Measurements from ENCODE around the gene NOL4L.

NOL4L gene

GRCh38 chr20:32559753-32560380 lies 25.3 kb downstream of the NOL4L start:
- DNase-seq (ENCODE audit: low spot score in 2 of 2), result no peak
- ATAC-seq (ENCODE audit: low read depth), result no peak
- Mint-ChIP-seq H3K4me1 (peaks cover 23% of the 10 kb centered on the region), H3K9me3 (no peaks in the 10 kb centered on the region), H3K27ac (peak overlapping the region; percentile 67), H3K36me3 (peaks cover 2% of the 10 kb centered on the region), H3K27me3 (no peaks in the 10 kb centered on the region), H3K4me3 (no peak overlapping the region)

DNA sequence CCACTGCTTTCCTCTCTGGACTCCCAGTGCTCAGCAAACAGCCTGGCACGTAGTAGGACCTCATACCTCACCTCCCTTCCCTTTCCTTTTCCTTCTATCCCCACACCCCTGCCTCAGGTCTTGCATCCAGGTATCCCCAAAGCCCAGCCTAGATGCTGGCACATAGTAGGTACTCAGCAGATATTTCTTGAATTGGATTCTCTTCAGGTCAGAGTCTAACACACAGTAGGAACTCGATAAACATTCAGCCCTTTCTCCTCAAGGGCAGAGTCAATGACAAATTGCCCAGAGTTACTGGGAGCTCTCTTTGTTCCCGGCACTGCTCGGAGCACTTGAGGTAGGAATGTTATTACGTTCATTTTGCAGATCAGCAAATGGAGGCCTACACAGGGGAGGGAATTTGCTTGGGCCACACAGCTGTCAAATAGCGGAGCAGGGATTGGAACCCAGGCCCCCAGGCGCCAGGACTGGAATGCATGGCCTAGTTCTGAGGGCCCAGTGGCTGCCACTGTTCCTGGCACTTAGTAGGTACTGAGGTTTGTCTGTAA lies 25.9 kb downstream of the NOL4L start:
- Mint-ChIP-seq H3K36me3 (peaks cover 2% of the 10 kb centered on the region), H3K4me1 (peaks cover 26% of the 10 kb centered on the region), H3K4me3 (no peak overlapping the region), H3K9me3 (no peaks in the 10 kb centered on the region), H3K27me3 (no peaks in the 10 kb centered on the region), H3K27ac (no peak overlapping the region)
- DNase-seq (ENCODE audit: low spot score in 2 of 2) (no peak), ATAC-seq (ENCODE audit: low read depth) (no peak)

DNA sequence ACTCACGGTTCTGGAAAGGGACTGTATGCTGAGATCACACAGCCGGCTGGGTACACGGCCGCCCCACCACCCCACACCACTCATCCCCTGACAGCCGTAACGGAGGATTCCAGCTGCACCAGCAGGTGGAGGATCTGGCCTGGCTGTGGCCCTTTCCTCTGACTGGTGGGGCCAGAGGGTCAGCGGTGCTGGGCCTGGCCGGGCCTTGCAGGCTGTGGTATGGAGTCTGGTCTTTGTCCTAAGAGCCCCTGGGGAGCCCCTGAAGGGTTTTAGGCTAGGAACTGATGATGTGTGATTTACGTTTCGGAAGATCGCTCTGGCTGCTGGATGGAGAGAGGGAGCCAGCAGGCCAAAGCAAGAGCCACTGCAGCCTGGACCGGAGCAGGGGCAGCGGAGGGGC lies 26.6 kb downstream of the NOL4L start:
- DNase-seq (ENCODE audit: low spot score in 2 of 2), result no peak
- Mint-ChIP-seq H3K36me3 (peaks cover 2% of the 10 kb centered on the region), H3K4me3 (no peak overlapping the region), H3K27ac (no peak overlapping the region), H3K4me1 (peaks cover 29% of the 10 kb centered on the region), H3K9me3 (no peaks in the 10 kb centered on the region), H3K27me3 (no peaks in the 10 kb centered on the region)
- ATAC-seq (ENCODE audit: low read depth), result no peak

- Mint-ChIP-seq H3K36me3 (peaks cover 2% of the 10 kb centered on the region), H3K27ac (no peak overlapping the region), H3K4me3 (no peak overlapping the region), H3K9me3 (no peaks in the 10 kb centered on the region), H3K4me1 (peaks cover 27% of the 10 kb centered on the region), H3K27me3 (no peaks in the 10 kb centered on the region)
- no peak for ATAC-seq (ENCODE audit: low read depth)
- DNase-seq (ENCODE audit: low spot score in 2 of 2), result no peak
Measured at GRCh38 chr20:32557319-32557718, 27.8 kb downstream of the NOL4L start.

- Mint-ChIP-seq H3K9me3 (no peaks in the 10 kb centered on the region), H3K4me1 (peaks cover 27% of the 10 kb centered on the region), H3K4me3 (no peak overlapping the region), H3K36me3 (peaks cover 2% of the 10 kb centered on the region), H3K27me3 (no peaks in the 10 kb centered on the region), H3K27ac (no peak overlapping the region)
- ATAC-seq (ENCODE audit: low read depth), result no peak
- no peak for DNase-seq (ENCODE audit: low spot score in 2 of 2)
Measured at GRCh38 chr20:32556312-32557184, 28.6 kb downstream of the NOL4L start.

- Mint-ChIP-seq H3K9me3 (no peaks in the 10 kb centered on the region), H3K4me3 (no peak overlapping the region), H3K36me3 (peaks cover 4% of the 10 kb centered on the region), H3K27me3 (no peaks in the 10 kb centered on the region), H3K4me1 (peaks cover 26% of the 10 kb centered on the region), H3K27ac (no peak overlapping the region)
- ATAC-seq (ENCODE audit: low read depth) (no peak), DNase-seq (ENCODE audit: low spot score in 2 of 2) (no peak)
Measured at GRCh38 chr20:32555584-32555983, 29.5 kb downstream of the NOL4L start.

DNA sequence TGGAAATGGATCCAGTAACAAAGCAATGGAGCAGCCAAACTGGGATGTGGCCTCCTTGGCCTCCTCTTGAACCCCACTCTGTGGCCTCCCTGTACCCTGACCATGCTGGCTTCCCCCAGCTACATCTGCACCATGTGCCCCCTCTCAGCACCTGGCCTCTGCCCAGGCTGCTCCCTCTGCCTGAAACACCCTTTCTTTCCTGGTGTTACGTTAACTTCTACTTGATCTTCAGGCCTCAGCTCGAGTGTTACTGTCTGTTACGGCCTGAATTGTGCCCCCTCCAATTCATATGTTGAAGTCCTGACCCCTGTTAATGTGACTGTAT lies 30.2 kb downstream of the NOL4L start:
- H3K4me3 Mint-ChIP-seq, result no peak overlapping the region
- peaks cover 20% of the 10 kb centered on the region for H3K4me1 Mint-ChIP-seq
- H3K27me3 Mint-ChIP-seq, result no peaks in the 10 kb centered on the region
- H3K27ac Mint-ChIP-seq, result no peak overlapping the region
- H3K9me3 Mint-ChIP-seq, result no peaks in the 10 kb centered on the region
- no peak for DNase-seq (ENCODE audit: low spot score in 2 of 2)
- no peak for ATAC-seq (ENCODE audit: low read depth)
- H3K36me3 Mint-ChIP-seq, result peaks cover 5% of the 10 kb centered on the region

DNA sequence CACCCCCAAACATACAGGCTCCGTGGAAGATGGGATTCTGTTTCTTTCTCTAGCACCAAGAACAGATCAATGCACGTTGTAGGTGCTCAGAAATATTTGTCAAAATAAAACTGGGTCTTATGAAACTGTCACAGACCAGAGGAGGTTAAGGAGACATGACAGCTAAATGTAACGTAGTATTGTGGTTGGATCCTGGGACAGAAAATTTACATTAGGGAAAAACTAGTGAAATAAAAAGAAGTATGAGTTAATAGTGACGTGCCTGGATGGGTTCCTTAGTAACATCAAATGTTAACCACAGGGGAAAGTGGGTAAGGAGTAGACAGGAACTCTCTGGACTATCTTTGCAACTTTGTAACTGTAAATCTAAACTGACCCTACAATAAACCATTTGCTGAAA lies 31.5 kb downstream of the NOL4L start:
- peaks cover 7% of the 10 kb centered on the region for H3K36me3 Mint-ChIP-seq

DNA sequence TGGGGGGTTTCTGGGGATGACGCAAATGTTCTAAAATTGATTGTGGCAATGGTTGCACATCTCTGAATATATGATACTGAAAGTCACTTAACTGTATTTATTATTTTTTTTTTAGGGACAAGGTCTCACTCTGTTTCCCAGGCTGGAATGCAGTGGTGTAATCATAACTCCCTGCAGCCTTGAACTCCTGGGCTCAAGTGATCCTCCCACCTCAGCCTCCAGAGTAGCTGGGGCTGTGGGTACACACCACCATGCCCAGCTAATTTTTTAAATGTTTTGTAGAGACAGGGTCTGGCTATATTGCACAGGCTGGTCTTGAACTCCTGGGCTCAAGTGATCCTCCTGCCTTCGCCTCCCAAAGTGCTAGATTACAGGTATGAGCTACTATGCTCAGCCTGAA lies 33.4 kb downstream of the NOL4L start:
- H3K9me3 Mint-ChIP-seq, result no peaks in the 10 kb centered on the region
- H3K4me1 Mint-ChIP-seq, result peaks cover 22% of the 10 kb centered on the region
- H3K27ac Mint-ChIP-seq, result no peak overlapping the region
- no peaks in the 10 kb centered on the region for H3K27me3 Mint-ChIP-seq
- H3K36me3 Mint-ChIP-seq, result peaks cover 9% of the 10 kb centered on the region
- DNase-seq (ENCODE audit: low spot score in 2 of 2) (no peak), ATAC-seq (ENCODE audit: low read depth) (no peak)
- H3K4me3 Mint-ChIP-seq, result no peak overlapping the region

More for the DNA sequence above, 31.5 kb downstream of the NOL4L start:
- Mint-ChIP-seq H3K27me3 (no peaks in the 10 kb centered on the region), H3K4me1 (peaks cover 16% of the 10 kb centered on the region), H3K4me3 (no peak overlapping the region), H3K9me3 (no peaks in the 10 kb centered on the region), H3K27ac (peak overlapping the region; percentile 28)
- DNase-seq (ENCODE audit: low spot score in 2 of 2) (no peak), ATAC-seq (ENCODE audit: low read depth) (no peak)

DNA sequence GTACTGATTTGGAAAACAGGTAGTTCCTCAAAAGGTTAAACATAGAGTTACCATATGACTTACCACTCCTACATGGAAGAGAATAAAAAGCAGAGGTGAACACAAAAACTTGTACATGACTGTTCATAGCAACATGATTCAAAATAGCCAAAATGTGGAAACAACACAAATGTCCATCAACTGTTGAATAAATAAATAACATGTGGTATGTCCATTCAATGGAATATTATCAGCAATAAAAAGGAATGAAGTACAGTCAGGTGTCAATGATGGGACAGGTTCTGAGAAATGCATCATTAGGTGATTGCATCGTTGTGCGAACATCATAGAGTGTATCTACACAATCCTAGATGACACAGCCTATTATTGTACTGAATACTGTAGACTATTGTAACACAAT lies 35.3 kb downstream of the NOL4L start:
- Mint-ChIP-seq H3K27me3 (no peaks in the 10 kb centered on the region), H3K4me3 (no peak overlapping the region), H3K9me3 (no peaks in the 10 kb centered on the region), H3K4me1 (peaks cover 21% of the 10 kb centered on the region), H3K36me3 (peaks cover 7% of the 10 kb centered on the region), H3K27ac (no peak overlapping the region)
- DNase-seq (ENCODE audit: low spot score in 2 of 2) (no peak), ATAC-seq (ENCODE audit: low read depth) (no peak)

- Mint-ChIP-seq H3K4me3 (no peak overlapping the region), H3K36me3 (peaks cover 12% of the 10 kb centered on the region), H3K9me3 (no peaks in the 10 kb centered on the region), H3K27ac (peak overlapping the region; percentile 24), H3K4me1 (peaks cover 25% of the 10 kb centered on the region), H3K27me3 (no peaks in the 10 kb centered on the region)
- DNase-seq (ENCODE audit: low spot score in 2 of 2) (no peak), ATAC-seq (ENCODE audit: low read depth) (no peak)
Measured at GRCh38 chr20:32547753-32548034, 37.4 kb downstream of the NOL4L start.

GRCh38 chr20:32546918-32547752 lies 38.0 kb downstream of the NOL4L start:
- Mint-ChIP-seq H3K9me3 (no peaks in the 10 kb centered on the region), H3K27ac (peak overlapping the region; percentile 24), H3K36me3 (peaks cover 12% of the 10 kb centered on the region), H3K4me3 (no peak overlapping the region), H3K27me3 (no peaks in the 10 kb centered on the region), H3K4me1 (peaks cover 28% of the 10 kb centered on the region)
- ATAC-seq (ENCODE audit: low read depth) (no peak), DNase-seq (ENCODE audit: low spot score in 2 of 2) (no peak)

DNA sequence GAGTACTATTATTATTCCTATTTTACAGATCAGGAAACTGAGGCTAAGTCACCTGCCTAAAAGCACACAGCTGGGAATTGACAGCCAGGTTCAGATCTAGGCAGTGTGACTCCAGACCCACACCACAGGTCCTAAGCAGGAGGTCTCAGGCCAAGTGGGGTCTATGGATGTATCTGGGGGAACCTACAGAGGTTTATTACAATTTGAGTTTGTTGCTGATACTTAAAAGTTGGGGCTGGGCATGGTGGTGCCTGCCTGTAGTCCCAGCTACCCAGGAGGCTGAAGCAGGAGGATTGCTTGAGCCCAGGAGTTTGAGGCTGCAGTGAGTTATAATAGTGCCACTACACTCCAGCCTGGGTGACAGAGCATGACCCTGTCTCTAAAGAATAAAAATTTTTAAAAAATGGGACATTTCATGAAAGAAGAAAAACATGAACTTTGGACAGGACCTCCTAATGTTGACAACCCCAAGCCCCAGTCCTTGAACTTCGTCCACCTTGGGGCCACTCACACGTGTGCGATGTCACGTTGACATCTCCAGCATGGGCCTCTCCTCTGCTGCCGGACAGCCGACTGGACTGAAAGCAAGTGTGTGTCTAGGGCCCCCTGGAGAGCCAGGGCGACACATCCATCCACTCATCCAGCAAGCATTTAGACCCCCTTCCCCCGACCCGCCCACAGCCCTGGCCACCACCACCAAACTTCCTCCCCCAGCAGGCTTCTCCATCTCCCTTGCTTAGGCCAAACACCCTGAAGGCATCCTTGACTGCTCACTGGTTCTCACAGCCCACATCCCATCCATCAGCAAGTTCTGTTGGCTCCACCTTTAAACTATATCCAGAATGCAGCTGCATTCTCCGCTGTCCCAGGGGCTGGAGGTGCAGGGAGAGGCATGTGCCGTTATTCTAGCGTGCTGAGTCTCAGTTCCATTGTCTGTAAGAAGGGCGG lies 40.0 kb downstream of the NOL4L start:
- H3K36me3 Mint-ChIP-seq, result peaks cover 9% of the 10 kb centered on the region
- H3K27me3 Mint-ChIP-seq, result no peaks in the 10 kb centered on the region
- peak overlapping the region; percentile 18 for H3K27ac Mint-ChIP-seq
- DNase-seq (ENCODE audit: low spot score in 2 of 2) (no peak), ATAC-seq (ENCODE audit: low read depth) (no peak)
- no peaks in the 10 kb centered on the region for H3K9me3 Mint-ChIP-seq
- H3K4me3 Mint-ChIP-seq, result no peak overlapping the region
- peaks cover 36% of the 10 kb centered on the region for H3K4me1 Mint-ChIP-seq
